ENCODE data around the gene WDR62. TPM values are rescaled to one million over a fixed set of nuclear protein-coding genes. Genes with fewer than 3 reads are reported as not detected.

The WDR62 gene
- total and polyA plus RNA-seq, 7 donors, result 0.81 to 7.2 (median 2.6) TPM

DNA sequence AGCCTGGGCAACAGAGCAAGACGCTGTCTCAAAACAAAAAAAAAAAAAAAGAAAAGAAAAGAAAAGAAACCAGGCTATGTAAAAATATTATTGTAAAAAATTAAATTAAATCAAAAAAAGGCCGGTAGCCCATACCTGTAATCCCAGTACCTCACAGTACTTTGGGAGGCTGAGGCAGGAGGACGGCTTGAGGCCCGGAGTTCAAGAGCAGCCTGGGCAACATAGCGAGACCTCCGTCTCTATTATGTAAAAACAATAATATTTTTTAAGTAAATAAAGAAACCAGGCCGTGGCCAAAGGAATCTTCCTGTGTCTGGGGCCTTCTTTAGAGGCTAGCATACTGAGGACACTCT, 84.4 kb downstream of the WDR62 start:
- peak overlapping the region; percentile 94 for H3K27ac ChIP-seq
- peak overlapping the region; percentile 80 for H3K4me3 ChIP-seq
- WGBS, 3 donors, result 66 to 67% (median 67%) methylated on average over 7 of the region's 7 CpGs
- no peak for TF ChIP-seq CTCF (IDR thresholded peaks at IDR 0.05)
- no peaks in the 10 kb centered on the region for H3K9me3 ChIP-seq
- H3K4me1 ChIP-seq, result peaks cover 11% of the 10 kb centered on the region
- intact Hi-C loops (cut with DNase I), result no loop called here
- ATAC-seq (no peak), DNase-seq (no peak)
- no peaks in the 10 kb centered on the region for H3K27me3 ChIP-seq (ENCODE audit: insufficient read depth in 3 of 3, low read length in 2 of 3)
- H3K36me3 ChIP-seq (ENCODE audit: insufficient read depth in 1 of 2, low read depth in 1 of 2), result peaks cover 0 to 25% of the 10 kb centered on the region in 2 donors

- H3K4me1 ChIP-seq, result peaks cover 11% of the 10 kb centered on the region
- ATAC-seq (peak; percentile 87 to 93 (median 92)), DNase-seq (peak; percentile 98 to 99)
- no peaks in the 10 kb centered on the region for H3K27me3 ChIP-seq (ENCODE audit: insufficient read depth in 3 of 3, low read length in 2 of 3)
- WGBS, 3 donors, result 0 to 1% (median 1%) methylated on average over 48 to 75 of the region's 75 CpGs
- intact Hi-C loops (cut with DNase I), result no loop called here
- H3K9me3 ChIP-seq, result no peaks in the 10 kb centered on the region
- H3K27ac ChIP-seq, result peak within 1 kb of the TSS; percentile 94
- H3K36me3 ChIP-seq (ENCODE audit: insufficient read depth in 1 of 2, low read depth in 1 of 2), result peaks cover 0 to 30% of the 10 kb centered on the region in 2 donors
- TF ChIP-seq CTCF (IDR thresholded peaks at IDR 0.05), result no peak
- peak within 1 kb of the TSS; percentile 80 for H3K4me3 ChIP-seq
Observed at GRCh38 chr19:36139473-36140303, 85.0 kb downstream of the WDR62 start, which contains the start of gene CAPNS1. TSS of gene CAPNS1 (plus strand) at chr19:36140066. CDS start at chr19:36141012, 946 bp downstream.

DNA sequence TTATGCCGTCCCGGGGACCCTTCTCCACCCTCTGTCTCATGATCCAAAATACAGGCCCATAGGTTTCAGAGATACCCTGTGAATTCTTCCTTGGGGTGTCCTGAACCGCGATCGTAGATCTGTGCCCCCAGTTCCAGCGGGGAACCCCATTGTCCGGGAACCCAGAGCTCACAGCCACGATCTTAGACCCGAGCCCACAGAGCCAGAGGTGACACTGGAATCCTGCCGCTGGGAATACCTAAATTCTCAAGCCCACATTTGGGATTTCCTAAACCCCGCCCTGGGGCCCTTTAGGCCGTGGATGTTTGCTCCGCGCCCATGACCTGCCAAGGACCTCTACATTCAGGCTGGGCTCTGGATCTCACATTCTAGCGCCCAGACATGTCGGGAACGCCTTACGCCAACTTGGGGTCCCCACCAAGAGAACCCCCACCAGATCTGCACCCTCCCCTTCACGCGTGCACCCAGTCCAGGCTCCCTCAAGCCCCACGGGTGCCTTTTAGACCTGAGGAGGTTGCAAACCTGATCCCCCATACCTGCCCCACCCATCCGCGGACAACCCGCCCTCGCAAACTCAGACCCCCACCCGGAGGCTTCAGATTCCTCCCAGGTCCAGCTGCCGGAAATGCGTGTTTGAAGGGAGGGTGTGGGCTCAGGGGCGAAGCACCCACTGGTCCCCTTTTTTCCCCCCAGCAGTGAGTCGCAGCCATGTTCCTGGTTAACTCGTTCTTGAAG, 85.8 kb downstream of the WDR62 start:
- peak in 1 of 2 donors; percentile 35 for DNase-seq
- Histone ChIP-seq H3K4me1 (peaks cover 11% of the 10 kb centered on the region), H3K36me3 (ENCODE audit: insufficient read depth in 1 of 2, low read depth in 1 of 2) (peaks cover 0 to 38% of the 10 kb centered on the region in 2 donors), H3K9me3 (no peaks in the 10 kb centered on the region), H3K4me3 (peak overlapping the region; percentile 80), H3K27ac (peak overlapping the region; percentile 94), H3K27me3 (ENCODE audit: insufficient read depth in 3 of 3, low read length in 2 of 3) (no peaks in the 10 kb centered on the region)
- peak; percentile 12 to 44 (median 26) for ATAC-seq
- intact Hi-C loops (cut with DNase I), result no loop called here
- WGBS, 3 donors, result 0% methylated on average over 30 to 31 of the region's 31 CpGs
- TF ChIP-seq CTCF (IDR thresholded peaks at IDR 0.05), result no peak

GRCh38 chr19:36141039-36141927, 86.6 kb downstream of the WDR62 start:
- H3K4me1 ChIP-seq, result peaks cover 11% of the 10 kb centered on the region
- intact Hi-C loops (cut with DNase I), result no loop called here
- peak overlapping the region; percentile 80 for H3K4me3 ChIP-seq
- DNase-seq (peak; percentile 86 to 93), ATAC-seq (peak; percentile 72 to 78 (median 76))
- TF ChIP-seq CTCF (IDR thresholded peaks at IDR 0.05), result no peak
- peaks cover under 1 to 46% of the 10 kb centered on the region in 2 donors for H3K36me3 ChIP-seq (ENCODE audit: insufficient read depth in 1 of 2, low read depth in 1 of 2)
- H3K27me3 ChIP-seq (ENCODE audit: insufficient read depth in 3 of 3, low read length in 2 of 3), result no peaks in the 10 kb centered on the region
- WGBS, 3 donors, result 21 to 27% (median 24%) methylated on average over 30 to 42 of the region's 42 CpGs
- H3K9me3 ChIP-seq, result no peaks in the 10 kb centered on the region
- peak overlapping the region; percentile 94 for H3K27ac ChIP-seq

Measured in psoas muscle (tissue), 8 donors.